HepG2 (cell line): Measurements from ENCODE around the gene ATAD3C. TPM values are rescaled to one million over a fixed set of nuclear protein-coding genes. Genes with fewer than 3 reads are reported as not detected.

Experiments used
- ARID4A ChIP-seq: sonication (generic); formaldehyde crosslinking; IDR thresholded peaks from 2 replicates; pipeline ENCODE4 v1.5.0; 2020; ENCODE audit warnings: mild to moderate bottlenecking, missing genetic modification reagents, borderline replicate concordance
- CERS6 ChIP-seq: sonication (generic); formaldehyde crosslinking; IDR thresholded peaks from 2 replicates; pipeline ENCODE4 v1.5.0; 2020; ENCODE audit warnings: missing genetic modification reagents
- HNF1B ChIP-seq: sonication (generic); formaldehyde crosslinking; IDR thresholded peaks from 2 replicates; pipeline ENCODE4 v1.5.1; 2020; ENCODE audit warnings: mild to moderate bottlenecking, moderate library complexity, missing genetic modification reagents
- KAT8 ChIP-seq: IDR thresholded peaks from 2 replicates; pipeline ENCODE4 v1.6.1; 2016; ENCODE audit warnings: missing genetic modification reagents, missing compliant biosample characterization
- NFE2L1 ChIP-seq: sonication (generic); formaldehyde crosslinking; IDR thresholded peaks from 2 replicates; pipeline ENCODE4 v1.4.0; 2020; ENCODE audit warnings: missing genetic modification reagents, mild to moderate bottlenecking, borderline replicate concordance
- SNAPC2 ChIP-seq: sonication (generic); formaldehyde crosslinking; IDR thresholded peaks from 2 replicates; pipeline ENCODE4 v1.8.1; 2022; ENCODE audit warnings: mild to moderate bottlenecking, missing genetic modification reagents
- ZNF616 ChIP-seq: sonication (generic); formaldehyde crosslinking; IDR thresholded peaks from 2 replicates; pipeline ENCODE4 v1.5.0; 2020; ENCODE audit warnings: low read depth, mild to moderate bottlenecking, missing genetic modification reagents
- polyA plus RNA-seq, 8 experiments: library from polyadenylated mRNA; depleted of rRNA in 3 of 8; stranded (reverse) in 7 of 8; unstranded in 1 of 8; fragments of >200 nt; fragmentation: Illumina TruSeq in 4 of 8; extraction: Trizol in 4 of 8; gene quantifications; 2 replicates each; pipeline versions ENCODE4 v1.2.1 to v1.2.3, GENCODE V29; 2011 to 2016; ENCODE audit warnings: low read depth in 4 of 8, missing spikeins in 1 of 8, mixed read lengths in 1 of 8; ENCODE audit not compliant: insufficient read depth in 1 of 8
- total RNA-seq, 5 experiments: library from RNA; depleted of rRNA; stranded (reverse); fragments of >200 nt; fragmentation: Illumina TruSeq; extraction: Trizol; gene quantifications; 2 replicates each; pipeline ENCODE4 v1.2.3, GENCODE V29; 2016; ENCODE audit warnings: low read depth in 1 of 5
- TF ChIP-seq, protein P1 (sequence below): sonication (generic); formaldehyde crosslinking; IDR thresholded peaks from 2 replicates; pipeline ENCODE4 v1.4.0; 2020; ENCODE audit warnings: missing genetic modification reagents
- TF ChIP-seq, protein P2 (sequence below), 2 experiments: IDR thresholded peaks; 2 replicates each; pipeline ENCODE4 v1.6.1; 2011 to 2012; ENCODE audit warnings: low read length in 2 of 2, borderline replicate concordance in 1 of 2, low read depth in 1 of 2, mild to moderate bottlenecking in 1 of 2, moderate library complexity in 1 of 2

Gene ATAD3C
- total and polyA plus RNA-seq, 2 of the 13 experiments (the other 11 are each of a cell fraction or from before 2014, with no cell fraction given), result 2.4 to 3.2 TPM

- TF ChIP-seq NFE2L1 (CRISPR knock-in tag), result no peak
- TF ChIP-seq, protein P1, sequence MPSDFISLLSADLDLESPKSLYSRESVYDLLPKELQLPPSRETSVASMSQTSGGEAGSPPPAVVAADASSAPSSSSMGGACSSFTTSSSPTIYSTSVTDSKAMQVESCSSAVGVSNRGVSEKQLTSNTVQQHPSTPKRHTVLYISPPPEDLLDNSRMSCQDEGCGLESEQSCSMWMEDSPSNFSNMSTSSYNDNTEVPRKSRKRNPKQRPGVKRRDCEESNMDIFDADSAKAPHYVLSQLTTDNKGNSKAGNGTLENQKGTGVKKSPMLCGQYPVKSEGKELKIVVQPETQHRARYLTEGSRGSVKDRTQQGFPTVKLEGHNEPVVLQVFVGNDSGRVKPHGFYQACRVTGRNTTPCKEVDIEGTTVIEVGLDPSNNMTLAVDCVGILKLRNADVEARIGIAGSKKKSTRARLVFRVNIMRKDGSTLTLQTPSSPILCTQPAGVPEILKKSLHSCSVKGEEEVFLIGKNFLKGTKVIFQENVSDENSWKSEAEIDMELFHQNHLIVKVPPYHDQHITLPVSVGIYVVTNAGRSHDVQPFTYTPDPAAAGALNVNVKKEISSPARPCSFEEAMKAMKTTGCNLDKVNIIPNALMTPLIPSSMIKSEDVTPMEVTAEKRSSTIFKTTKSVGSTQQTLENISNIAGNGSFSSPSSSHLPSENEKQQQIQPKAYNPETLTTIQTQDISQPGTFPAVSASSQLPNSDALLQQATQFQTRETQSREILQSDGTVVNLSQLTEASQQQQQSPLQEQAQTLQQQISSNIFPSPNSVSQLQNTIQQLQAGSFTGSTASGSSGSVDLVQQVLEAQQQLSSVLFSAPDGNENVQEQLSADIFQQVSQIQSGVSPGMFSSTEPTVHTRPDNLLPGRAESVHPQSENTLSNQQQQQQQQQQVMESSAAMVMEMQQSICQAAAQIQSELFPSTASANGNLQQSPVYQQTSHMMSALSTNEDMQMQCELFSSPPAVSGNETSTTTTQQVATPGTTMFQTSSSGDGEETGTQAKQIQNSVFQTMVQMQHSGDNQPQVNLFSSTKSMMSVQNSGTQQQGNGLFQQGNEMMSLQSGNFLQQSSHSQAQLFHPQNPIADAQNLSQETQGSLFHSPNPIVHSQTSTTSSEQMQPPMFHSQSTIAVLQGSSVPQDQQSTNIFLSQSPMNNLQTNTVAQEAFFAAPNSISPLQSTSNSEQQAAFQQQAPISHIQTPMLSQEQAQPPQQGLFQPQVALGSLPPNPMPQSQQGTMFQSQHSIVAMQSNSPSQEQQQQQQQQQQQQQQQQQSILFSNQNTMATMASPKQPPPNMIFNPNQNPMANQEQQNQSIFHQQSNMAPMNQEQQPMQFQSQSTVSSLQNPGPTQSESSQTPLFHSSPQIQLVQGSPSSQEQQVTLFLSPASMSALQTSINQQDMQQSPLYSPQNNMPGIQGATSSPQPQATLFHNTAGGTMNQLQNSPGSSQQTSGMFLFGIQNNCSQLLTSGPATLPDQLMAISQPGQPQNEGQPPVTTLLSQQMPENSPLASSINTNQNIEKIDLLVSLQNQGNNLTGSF, result no peak
- TF ChIP-seq, protein P2, sequence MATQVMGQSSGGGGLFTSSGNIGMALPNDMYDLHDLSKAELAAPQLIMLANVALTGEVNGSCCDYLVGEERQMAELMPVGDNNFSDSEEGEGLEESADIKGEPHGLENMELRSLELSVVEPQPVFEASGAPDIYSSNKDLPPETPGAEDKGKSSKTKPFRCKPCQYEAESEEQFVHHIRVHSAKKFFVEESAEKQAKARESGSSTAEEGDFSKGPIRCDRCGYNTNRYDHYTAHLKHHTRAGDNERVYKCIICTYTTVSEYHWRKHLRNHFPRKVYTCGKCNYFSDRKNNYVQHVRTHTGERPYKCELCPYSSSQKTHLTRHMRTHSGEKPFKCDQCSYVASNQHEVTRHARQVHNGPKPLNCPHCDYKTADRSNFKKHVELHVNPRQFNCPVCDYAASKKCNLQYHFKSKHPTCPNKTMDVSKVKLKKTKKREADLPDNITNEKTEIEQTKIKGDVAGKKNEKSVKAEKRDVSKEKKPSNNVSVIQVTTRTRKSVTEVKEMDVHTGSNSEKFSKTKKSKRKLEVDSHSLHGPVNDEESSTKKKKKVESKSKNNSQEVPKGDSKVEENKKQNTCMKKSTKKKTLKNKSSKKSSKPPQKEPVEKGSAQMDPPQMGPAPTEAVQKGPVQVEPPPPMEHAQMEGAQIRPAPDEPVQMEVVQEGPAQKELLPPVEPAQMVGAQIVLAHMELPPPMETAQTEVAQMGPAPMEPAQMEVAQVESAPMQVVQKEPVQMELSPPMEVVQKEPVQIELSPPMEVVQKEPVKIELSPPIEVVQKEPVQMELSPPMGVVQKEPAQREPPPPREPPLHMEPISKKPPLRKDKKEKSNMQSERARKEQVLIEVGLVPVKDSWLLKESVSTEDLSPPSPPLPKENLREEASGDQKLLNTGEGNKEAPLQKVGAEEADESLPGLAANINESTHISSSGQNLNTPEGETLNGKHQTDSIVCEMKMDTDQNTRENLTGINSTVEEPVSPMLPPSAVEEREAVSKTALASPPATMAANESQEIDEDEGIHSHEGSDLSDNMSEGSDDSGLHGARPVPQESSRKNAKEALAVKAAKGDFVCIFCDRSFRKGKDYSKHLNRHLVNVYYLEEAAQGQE (IDR thresholded peaks at IDR 0.05; ENCODE audit: borderline replicate concordance in 1 of 2, low read depth in 1 of 2, low read length in 2 of 2), result peak in 1 of 2 experiments; percentile 63; a peak in 1 of 4 replicates
- no peak for TF ChIP-seq SNAPC2 (CRISPR knock-in tag)
- TF ChIP-seq HNF1B (CRISPR knock-in tag), result peak; percentile 90
- TF ChIP-seq ZNF616 (CRISPR knock-in tag), result peak; percentile 82; the same call in 1 of the 2 replicates
- TF ChIP-seq KAT8, result peak; percentile 99
- peak; percentile 95 for TF ChIP-seq ARID4A (CRISPR knock-in tag)
- no peak for TF ChIP-seq CERS6 (CRISPR knock-in tag)
Observed at GRCh38 chr1:1406821-1407635, 42.5 kb upstream of the ATAD3C start, which contains the start of gene MRPL20 (continued).
